Caco-2 (cell line): Measurements from ENCODE around the gene ATL1. TPM values are rescaled to one million over a fixed set of nuclear protein-coding genes. Genes with fewer than 3 reads are reported as not detected.

Source experiments
- BruUV-seq: library from RNA; stranded (reverse); fragments of 400-500 nt; replicated peaks from 2 replicates; lab custom pipeline; 2021; lab: Mats Ljungman, UMichigan
- CTCF ChIA-PET: fragments of 300-600 bp; sonication (Branson Sonifier 250); formaldehyde crosslinking; loops from one replicate; lab custom pipeline; 2022; ENCODE audit warnings: antibody characterized with exemption; lab: Charles Lee
- POLR2A ChIA-PET: fragments of 300-600 bp; sonication (Branson Sonifier 250); formaldehyde crosslinking; loops from one replicate; lab custom pipeline; 2022; ENCODE audit warnings: antibody characterized with exemption; lab: Charles Lee
- DNase-seq, 2 experiments: peaks; one replicate each; pipeline versions ENCODE4 v3.0.0 to v3.0.0-alpha.2; 2020 to 2022
- H3K27me3 ChIP-seq: replicated peaks from 2 replicates; pipeline ENCODE4 v1.6.0; 2011; ENCODE audit warnings: low read length; ENCODE audit not compliant: control insufficient read depth, insufficient read depth
- H3K36me3 ChIP-seq: 2 replicates; pipeline ENCODE4 v1.5.1; 2011; ENCODE audit warnings: low read length; ENCODE audit not compliant: control insufficient read depth, insufficient read depth
- H3K4me1 ChIP-seq: fragments of 250-450 bp; sonication (Bioruptor Pico); 2 replicates; pipeline ENCODE4 v1.5.1; 2020; ENCODE audit warnings: mild to moderate bottlenecking
- H3K4me3 ChIP-seq: 2 replicates; pipeline ENCODE4 v1.5.1; 2011; ENCODE audit warnings: low read depth, mild to moderate bottlenecking, control low read depth, low read length
- H3K9me3 ChIP-seq: fragments of 250-450 bp; sonication (Bioruptor Pico); 2 replicates; pipeline ENCODE4 v1.5.1; 2020; ENCODE audit warnings: mild to moderate bottlenecking, moderate library complexity
- H3K27ac Mint-ChIP-seq: one replicate; pipeline ENCODE4 v1.8.0; 2022; ENCODE audit warnings: mixed read lengths; ENCODE audit not compliant: unreplicated experiment
- H3K27me3 Mint-ChIP-seq: one replicate; pipeline ENCODE4 v1.8.0; 2022; ENCODE audit warnings: mixed read lengths; ENCODE audit not compliant: insufficient read depth, unreplicated experiment
- H3K36me3 Mint-ChIP-seq: one replicate; pipeline ENCODE4 v1.8.0; 2022; ENCODE audit warnings: mild to moderate bottlenecking, mixed read lengths; ENCODE audit not compliant: insufficient read depth, unreplicated experiment
- H3K4me1 Mint-ChIP-seq: one replicate; pipeline ENCODE4 v1.8.0; 2022; ENCODE audit warnings: low read depth, mixed read lengths; ENCODE audit not compliant: unreplicated experiment
- H3K4me3 Mint-ChIP-seq: one replicate; pipeline ENCODE4 v1.8.0; 2022; ENCODE audit warnings: mild to moderate bottlenecking, moderate library complexity, mixed read lengths; ENCODE audit not compliant: unreplicated experiment
- H3K9me3 Mint-ChIP-seq: one replicate; pipeline ENCODE4 v1.8.0; 2022; ENCODE audit warnings: mixed read lengths; ENCODE audit not compliant: unreplicated experiment
- CTCF ChIP-seq, 2 experiments: fragments of 200-600 bp in 1 of 2; IDR thresholded peaks; 1 replicate in 1 of 2; 2 replicates in 1 of 2; pipeline versions ENCODE4 v1.5.1 to v1.8.0; 2011 to 2022; ENCODE audit warnings: antibody characterized with exemption in 1 of 2, control low read depth in 1 of 2, inconsistent platforms in 1 of 2, low read depth in 1 of 2, low read length in 1 of 2, mild to moderate bottlenecking in 1 of 2, moderate library complexity in 1 of 2; ENCODE audit not compliant: insufficient read depth in 1 of 2, severe bottlenecking in 1 of 2, unreplicated experiment in 1 of 2
- intact Hi-C: fragments of 100-400 bp; cut with micrococcal nuclease; formaldehyde crosslinking; loops from one replicate; pipeline ENCODE4 v1.10.0; 2022; ENCODE audit not compliant: unreplicated experiment
- total RNA-seq: library from RNA; stranded (reverse); gene quantifications from 2 replicates; pipeline ENCODE4 v1.2.3, GENCODE V29; 2022

ATL1 gene
- total RNA-seq, 1 experiment from 2014 or later: 1.1 TPM

- ChIA-PET POLR2A (no interaction called here), CTCF (interaction anchor here (0.6 to 1.3 kb wide), 2 partner anchors 124 to 206 kb away, joined by 3 read pairs; no protein-coding TSS in a partner anchor)
- Histone ChIP-seq H3K9me3 (no peaks in the 10 kb centered on the region), H3K4me1 (no peaks in the 10 kb centered on the region), H3K36me3 (no peaks in the 10 kb centered on the region), H3K4me3 (no peak overlapping the region), H3K27me3 (no peaks in the 10 kb centered on the region)
- no TSS peak for BruUV-seq
- no peak for TF ChIP-seq CTCF (IDR thresholded peaks at IDR 0.05; ENCODE audit: insufficient read depth in 1 of 2, low read depth in 1 of 2, low read length in 1 of 2, severe bottlenecking in 1 of 2, unreplicated experiment in 1 of 2)
- intact Hi-C loops: no loop called here
- no peaks in the 10 kb centered on the region for H3K36me3 Mint-ChIP-seq
- no peak for DNase-seq
- H3K27me3 Mint-ChIP-seq: no peaks in the 10 kb centered on the region
- H3K27ac Mint-ChIP-seq: no peak overlapping the region
- H3K9me3 Mint-ChIP-seq: no peaks in the 10 kb centered on the region
- no peak overlapping the region for H3K4me3 Mint-ChIP-seq
- H3K4me1 Mint-ChIP-seq: no peaks in the 10 kb centered on the region
Measured at GRCh38 chr14:50649691-50650090, 89.7 kb downstream of the ATL1 start.

- Mint-ChIP-seq H3K4me3 (no peak overlapping the region), H3K4me1 (peaks cover 18% of the 10 kb centered on the region), H3K27me3 (no peaks in the 10 kb centered on the region), H3K9me3 (no peaks in the 10 kb centered on the region), H3K36me3 (peaks cover 28% of the 10 kb centered on the region), H3K27ac (no peak overlapping the region)
- ChIA-PET POLR2A (no interaction called here), CTCF (interaction anchor here (0.7 kb wide), 2 partner anchors 57 to 103 kb away, joined by 3 to 7 read pairs; no protein-coding TSS in a partner anchor)
- Histone ChIP-seq H3K27me3 (no peaks in the 10 kb centered on the region), H3K4me1 (peaks cover 36% of the 10 kb centered on the region), H3K36me3 (no peaks in the 10 kb centered on the region), H3K4me3 (no peak overlapping the region), H3K9me3 (no peaks in the 10 kb centered on the region)
- no peak for DNase-seq
- no peak for TF ChIP-seq CTCF (IDR thresholded peaks at IDR 0.05; ENCODE audit: insufficient read depth in 1 of 2, low read depth in 1 of 2, low read length in 1 of 2, severe bottlenecking in 1 of 2, unreplicated experiment in 1 of 2)
- no TSS peak for BruUV-seq
- intact Hi-C loops: no loop called here
Measured at GRCh38 chr14:50656776-50657175, 96.8 kb downstream of the ATL1 start.

GRCh38 chr14:50657753-50658152 is 97.8 kb downstream of the ATL1 start:
- Histone ChIP-seq H3K36me3 (no peaks in the 10 kb centered on the region), H3K4me1 (peaks cover 36% of the 10 kb centered on the region), H3K27me3 (no peaks in the 10 kb centered on the region), H3K4me3 (no peak overlapping the region), H3K9me3 (no peaks in the 10 kb centered on the region)
- no peaks in the 10 kb centered on the region for H3K27me3 Mint-ChIP-seq
- H3K9me3 Mint-ChIP-seq: no peaks in the 10 kb centered on the region
- peaks cover 28% of the 10 kb centered on the region for H3K36me3 Mint-ChIP-seq
- intact Hi-C loops: no loop called here
- no peak overlapping the region for H3K4me3 Mint-ChIP-seq
- BruUV-seq: no TSS peak
- ChIA-PET POLR2A (no interaction called here), CTCF (no interaction called here)
- peak overlapping the region; percentile 19 for H3K27ac Mint-ChIP-seq
- no peak for DNase-seq
- peaks cover 18% of the 10 kb centered on the region for H3K4me1 Mint-ChIP-seq
- TF ChIP-seq CTCF (IDR thresholded peaks at IDR 0.05; ENCODE audit: insufficient read depth in 1 of 2, low read depth in 1 of 2, low read length in 1 of 2, severe bottlenecking in 1 of 2, unreplicated experiment in 1 of 2): no peak
